GM19351 (cell line): Measurements from ENCODE around the gene UHRF1.
"Not testable (repeated sequence)": the region's sequence is repeated elsewhere in the genome, so short reads cannot be mapped to it uniquely, and the experiment has no call there.

Experiments
- ATAC-seq: cut with Tn5 transposase; IDR thresholded peaks from one replicate; pipeline ENCODE4 v1.9.1; 2021; ENCODE audit warnings: mild to moderate bottlenecking, moderate library complexity; ENCODE audit not compliant: unreplicated experiment

UHRF1 gene

GRCh38 chr19:4970558-4971423, 61.5 kb downstream of the UHRF1 start:
- ATAC-seq = no peak

DNA sequence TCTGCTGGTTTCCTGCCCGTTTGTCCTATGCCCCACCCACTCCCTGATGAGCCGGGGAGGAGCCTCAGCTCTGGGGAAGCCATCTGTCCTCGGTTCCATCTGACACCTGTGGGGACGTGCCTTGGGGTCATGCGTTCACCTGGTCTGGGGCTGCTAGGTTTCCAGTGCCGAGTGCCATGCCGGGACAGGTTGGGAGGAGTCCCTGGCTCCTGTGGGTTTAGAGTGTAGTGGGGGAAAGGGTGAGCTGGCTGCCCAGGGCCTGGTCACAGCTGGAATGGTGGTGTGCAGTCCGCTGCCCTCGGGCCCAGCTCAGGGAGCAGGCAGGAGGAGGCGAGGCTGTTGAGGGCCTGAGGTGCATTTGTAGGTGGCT, 62.1 kb downstream of the UHRF1 start:
- no peak for ATAC-seq

DNA sequence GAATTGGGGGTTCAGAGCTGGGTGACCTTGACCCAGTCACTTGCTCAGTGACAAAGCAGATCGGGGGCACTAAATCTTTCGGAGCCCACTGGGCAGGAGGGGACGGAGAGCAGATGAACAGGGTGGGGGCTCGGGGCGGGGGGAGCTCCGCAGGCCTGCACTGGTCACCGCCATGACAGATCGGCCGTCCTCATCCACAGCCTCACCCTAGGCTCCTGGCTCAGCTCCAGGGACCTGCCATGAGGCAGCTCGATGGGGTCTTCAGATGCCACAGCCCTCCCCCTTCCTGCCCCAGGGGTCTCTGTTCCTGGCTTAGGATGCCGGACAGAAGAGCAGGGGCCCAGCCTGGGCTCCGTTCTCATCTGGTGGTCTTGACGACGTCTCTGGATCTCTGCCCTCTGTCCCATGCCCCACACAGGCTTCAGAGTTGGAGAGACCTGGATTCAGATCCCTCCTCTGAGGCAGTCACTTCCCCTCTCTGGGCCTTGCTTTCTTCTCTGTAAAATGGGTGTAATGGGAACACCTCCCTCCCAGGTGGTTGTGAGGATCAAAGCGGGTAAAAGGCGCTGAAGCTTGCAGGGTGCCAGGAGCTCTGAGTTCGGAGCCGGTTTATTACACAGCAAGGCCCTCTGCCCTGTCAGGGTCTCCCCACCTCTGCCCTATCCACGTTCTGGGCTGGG, 62.7 kb downstream of the UHRF1 start:
- ATAC-seq = no peak

- ATAC-seq = no peak
Measured at GRCh38 chr19:4972509-4973230, 63.4 kb downstream of the UHRF1 start.

- ATAC-seq = no peak
Measured at GRCh38 chr19:4974880-4975469, 65.7 kb downstream of the UHRF1 start.

DNA sequence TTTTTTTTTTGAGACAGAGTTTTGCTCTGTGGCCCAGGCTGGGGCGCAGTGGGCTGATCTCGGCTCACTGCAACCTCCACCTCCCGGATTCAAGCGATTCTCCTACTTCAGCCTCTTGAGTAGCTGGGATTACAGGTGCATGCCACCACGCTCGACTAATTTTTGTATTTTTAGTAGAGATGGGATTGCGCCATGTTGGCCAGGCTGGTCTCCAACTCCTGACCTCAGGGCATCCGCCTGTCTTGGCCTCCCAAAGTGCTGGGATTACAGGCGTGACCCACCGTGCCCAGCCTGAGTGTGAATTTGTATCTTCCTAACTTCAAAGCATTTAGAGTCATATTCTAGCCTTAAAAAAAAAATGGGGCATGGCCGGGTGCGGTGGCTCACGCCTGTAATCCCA, 66.3 kb downstream of the UHRF1 start:
- not testable (repeated sequence) for ATAC-seq

DNA sequence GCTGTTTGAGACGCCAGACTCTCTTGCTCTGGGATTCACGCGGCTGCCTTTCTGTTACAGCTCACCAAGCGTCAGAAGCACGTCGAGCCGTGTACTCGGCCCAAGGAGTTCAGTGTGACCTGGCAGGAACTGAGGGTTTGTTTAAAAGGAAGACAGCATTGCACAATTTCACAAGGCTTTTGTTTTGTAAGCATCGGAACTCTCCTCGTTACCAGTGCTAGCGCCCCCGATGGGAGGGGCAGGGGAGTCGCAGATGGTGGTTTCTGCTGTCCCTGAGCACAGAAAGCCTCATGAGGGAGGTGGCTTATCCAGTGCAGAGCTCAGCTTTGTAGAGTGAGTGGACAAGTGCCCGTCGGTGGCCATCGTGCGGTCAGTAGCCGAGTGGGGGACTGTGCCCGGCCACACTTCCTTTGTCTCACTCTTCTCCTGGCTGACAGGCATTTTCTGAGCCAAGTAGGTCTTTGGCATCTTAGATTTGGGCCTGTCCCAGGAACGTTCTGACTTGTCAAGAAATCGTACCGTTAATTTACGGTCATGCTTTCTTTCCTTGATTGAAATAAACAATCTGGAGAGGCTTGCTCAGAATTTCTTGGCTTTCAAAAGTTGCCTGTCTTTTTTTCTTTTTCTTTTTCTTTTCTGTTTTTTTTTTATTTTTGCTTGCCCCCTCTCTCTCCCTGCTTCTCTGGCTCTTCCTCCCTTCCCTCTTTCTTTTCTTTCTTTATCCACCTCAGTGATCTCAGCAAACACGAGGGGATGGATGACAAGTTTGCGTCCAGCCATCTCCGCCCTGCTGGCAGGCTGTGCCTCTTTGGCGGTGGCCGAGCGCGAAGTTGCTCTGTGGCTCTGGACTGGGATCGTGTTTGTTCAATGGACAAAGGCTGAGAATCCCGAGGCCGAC, 67.3 kb downstream of the UHRF1 start:
- ATAC-seq = no peak

- ATAC-seq = no peak
Measured at GRCh38 chr19:4977299-4978174, 68.2 kb downstream of the UHRF1 start.

GRCh38 chr19:4979211-4979807, 70.0 kb downstream of the UHRF1 start:
- no peak for ATAC-seq

DNA sequence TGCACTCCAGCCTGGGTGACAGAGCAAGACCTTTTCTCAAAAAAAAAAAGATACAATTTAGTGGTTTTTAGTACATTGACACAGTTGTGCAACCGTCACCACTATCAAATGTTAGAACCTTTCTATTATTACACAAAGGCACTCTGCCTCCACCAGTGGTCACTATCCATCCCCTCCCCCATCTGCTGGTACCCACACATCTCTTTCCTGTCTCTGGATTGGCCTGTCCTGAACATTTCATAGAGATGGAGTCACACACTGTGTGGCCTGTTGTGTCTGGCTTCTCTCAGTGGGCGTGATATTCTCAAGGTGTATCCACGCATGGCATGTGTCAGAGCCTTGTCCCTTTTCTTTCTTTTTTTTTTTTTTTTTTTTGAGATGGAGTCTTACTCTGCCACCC, 70.8 kb downstream of the UHRF1 start:
- no peak for ATAC-seq

GRCh38 chr19:4980838-4981680, 71.8 kb downstream of the UHRF1 start:
- no peak for ATAC-seq

- no peak for ATAC-seq
Measured at GRCh38 chr19:4981681-4981958, 72.3 kb downstream of the UHRF1 start.

DNA sequence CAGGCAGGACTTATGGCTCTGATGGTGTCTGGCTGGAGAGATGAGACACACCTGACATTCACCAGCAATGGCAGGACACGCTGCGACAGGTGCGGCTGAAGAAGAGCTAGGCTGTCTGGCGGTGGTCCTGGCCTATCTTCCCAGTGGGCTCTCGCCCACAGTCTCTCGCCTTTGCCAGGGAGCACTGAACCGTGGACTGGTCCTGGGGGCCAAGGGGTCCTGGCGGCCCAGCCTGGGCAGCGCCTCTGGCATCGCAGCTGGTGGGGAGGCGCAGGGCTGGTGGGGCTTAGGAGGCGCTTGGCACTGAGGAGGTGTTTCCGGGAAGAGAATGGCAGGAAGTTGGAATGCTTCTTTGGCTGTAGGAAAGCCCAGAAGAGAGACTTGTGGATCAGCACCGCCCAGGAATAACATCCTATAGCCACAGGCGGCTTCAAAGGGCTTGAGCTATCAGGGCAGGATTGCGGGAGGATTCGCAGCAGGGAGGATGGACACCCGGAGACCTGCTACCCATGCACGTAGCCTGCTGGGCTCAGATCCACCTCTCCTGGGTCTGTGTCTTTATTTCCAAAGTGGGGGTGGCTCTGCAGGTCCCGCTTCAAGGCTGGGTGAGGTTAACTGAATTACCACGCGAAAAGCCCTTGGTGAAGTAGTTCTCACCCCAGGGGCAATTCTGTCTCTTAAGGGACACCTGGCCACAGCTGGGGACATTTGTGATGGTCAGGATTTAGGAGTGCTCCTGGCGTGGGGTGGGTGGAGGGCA, 74.2 kb downstream of the UHRF1 start:
- ATAC-seq = no peak

- no peak for ATAC-seq
Measured at GRCh38 chr19:4984106-4984380, 74.7 kb downstream of the UHRF1 start.

DNA sequence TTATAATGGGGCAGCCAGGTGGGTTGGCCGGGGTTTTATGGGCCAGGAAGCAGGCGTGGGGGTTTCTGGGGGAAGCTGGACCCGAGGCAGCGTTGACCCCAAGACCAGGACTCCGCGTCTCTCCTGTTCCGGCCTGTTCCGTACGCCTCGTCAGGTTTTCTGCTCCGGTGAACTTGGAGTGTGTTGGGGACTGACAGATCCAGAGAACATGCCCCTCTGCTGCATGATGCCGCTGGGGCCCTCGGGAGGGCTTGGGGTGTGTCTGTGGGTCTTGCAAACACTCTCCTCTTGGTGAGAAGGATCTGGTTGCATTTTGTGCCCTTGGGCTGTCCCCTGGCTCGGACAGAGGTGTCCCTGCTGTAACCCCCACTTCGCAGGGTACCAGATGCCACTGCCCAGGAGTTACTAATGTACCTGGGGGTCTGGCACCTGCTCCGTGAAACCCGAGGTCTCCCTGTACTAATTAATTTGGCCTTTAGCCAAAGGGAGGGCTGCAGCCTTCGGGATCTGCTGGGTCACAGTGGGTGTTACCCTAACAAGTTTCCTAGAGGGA, 75.2 kb downstream of the UHRF1 start:
- no peak for ATAC-seq

- no peak for ATAC-seq
Measured at GRCh38 chr19:4985551-4985991, 76.3 kb downstream of the UHRF1 start.

GRCh38 chr19:4986056-4986455, 76.8 kb downstream of the UHRF1 start:
- no peak for ATAC-seq
